ENCODE data around the gene SERHL2.
"Not testable (repeated sequence)": the region's sequence is repeated elsewhere in the genome, so short reads cannot be mapped to it uniquely, and the experiment has no call there.

- not testable (repeated sequence) for TF ChIP-seq CTCF (IDR thresholded peaks at IDR 0.05; ENCODE audit: low read depth, low read length); POLR2A (IDR thresholded peaks at IDR 0.05; ENCODE audit: extremely low read depth, insufficient read length); MYC (IDR thresholded peaks at IDR 0.05; ENCODE audit: low read depth, low read length)
- TF ChIP-seq, protein P1, sequence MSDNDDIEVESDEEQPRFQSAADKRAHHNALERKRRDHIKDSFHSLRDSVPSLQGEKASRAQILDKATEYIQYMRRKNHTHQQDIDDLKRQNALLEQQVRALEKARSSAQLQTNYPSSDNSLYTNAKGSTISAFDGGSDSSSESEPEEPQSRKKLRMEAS (IDR thresholded peaks at IDR 0.05; ENCODE audit: low read depth, low read length), result not testable (repeated sequence)
Observed at GRCh38 chr22:42517103-42517502, 36.7 kb upstream of the SERHL2 start.
